ENCODE measurements around the gene PRSS57.

PRSS57 gene

GRCh38 chr19:651991-652390, 43.3 kb downstream of the PRSS57 start:
- H3K4me3 ChIP-seq (ENCODE audit: low read depth, low read length), result no peak overlapping the region
- TF ChIP-seq, protein P1, sequence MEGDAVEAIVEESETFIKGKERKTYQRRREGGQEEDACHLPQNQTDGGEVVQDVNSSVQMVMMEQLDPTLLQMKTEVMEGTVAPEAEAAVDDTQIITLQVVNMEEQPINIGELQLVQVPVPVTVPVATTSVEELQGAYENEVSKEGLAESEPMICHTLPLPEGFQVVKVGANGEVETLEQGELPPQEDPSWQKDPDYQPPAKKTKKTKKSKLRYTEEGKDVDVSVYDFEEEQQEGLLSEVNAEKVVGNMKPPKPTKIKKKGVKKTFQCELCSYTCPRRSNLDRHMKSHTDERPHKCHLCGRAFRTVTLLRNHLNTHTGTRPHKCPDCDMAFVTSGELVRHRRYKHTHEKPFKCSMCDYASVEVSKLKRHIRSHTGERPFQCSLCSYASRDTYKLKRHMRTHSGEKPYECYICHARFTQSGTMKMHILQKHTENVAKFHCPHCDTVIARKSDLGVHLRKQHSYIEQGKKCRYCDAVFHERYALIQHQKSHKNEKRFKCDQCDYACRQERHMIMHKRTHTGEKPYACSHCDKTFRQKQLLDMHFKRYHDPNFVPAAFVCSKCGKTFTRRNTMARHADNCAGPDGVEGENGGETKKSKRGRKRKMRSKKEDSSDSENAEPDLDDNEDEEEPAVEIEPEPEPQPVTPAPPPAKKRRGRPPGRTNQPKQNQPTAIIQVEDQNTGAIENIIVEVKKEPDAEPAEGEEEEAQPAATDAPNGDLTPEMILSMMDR (IDR thresholded peaks at IDR 0.05; ENCODE audit: borderline replicate concordance, insufficient read depth, low read depth, low read length), result no peak

DNA sequence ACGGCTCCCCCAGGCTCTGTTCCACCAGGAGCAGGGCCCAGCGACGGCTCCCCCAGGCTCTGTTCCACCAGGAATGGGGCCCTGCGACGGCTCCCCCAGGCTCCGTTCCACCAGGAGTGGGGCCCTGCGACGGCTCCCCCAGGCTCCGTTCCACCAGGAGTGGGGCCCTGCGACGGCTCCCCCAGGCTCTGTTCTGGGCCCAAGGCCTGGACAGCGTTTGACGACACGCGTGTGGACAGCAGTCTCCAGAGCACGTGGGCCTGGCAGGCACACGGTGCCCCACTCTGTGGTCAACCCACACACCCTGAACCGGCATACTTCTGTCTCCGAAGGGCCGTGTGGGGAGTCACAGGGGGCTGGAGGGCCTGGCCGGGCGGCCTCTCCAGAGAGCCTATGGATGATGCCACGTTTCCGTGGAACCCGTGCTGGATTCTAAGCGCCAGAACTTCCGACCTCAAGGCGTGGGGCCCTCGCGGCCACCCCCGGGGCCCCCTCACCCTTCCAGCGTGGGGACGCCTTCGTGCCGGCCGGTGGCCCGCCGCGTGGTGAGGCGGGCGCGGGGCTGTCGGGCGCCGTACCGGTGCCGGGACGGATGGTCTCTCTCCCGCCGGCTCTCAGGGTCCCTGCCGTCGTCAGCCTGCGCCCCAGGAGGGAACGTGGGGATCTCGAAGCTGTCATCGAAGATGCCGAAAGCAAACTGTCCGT, 44.0 kb downstream of the PRSS57 start:
- TF ChIP-seq, protein P1 (IDR thresholded peaks at IDR 0.05; ENCODE audit: borderline replicate concordance, insufficient read depth, low read depth, low read length), result no peak
- H3K4me3 ChIP-seq (ENCODE audit: low read depth, low read length), result no peak overlapping the region

GRCh38 chr19:650121-650520, 45.1 kb downstream of the PRSS57 start:
- no peak overlapping the region for H3K4me3 ChIP-seq (ENCODE audit: low read depth, low read length)
- TF ChIP-seq, protein P1 (IDR thresholded peaks at IDR 0.05; ENCODE audit: borderline replicate concordance, insufficient read depth, low read depth, low read length), result no peak

DNA sequence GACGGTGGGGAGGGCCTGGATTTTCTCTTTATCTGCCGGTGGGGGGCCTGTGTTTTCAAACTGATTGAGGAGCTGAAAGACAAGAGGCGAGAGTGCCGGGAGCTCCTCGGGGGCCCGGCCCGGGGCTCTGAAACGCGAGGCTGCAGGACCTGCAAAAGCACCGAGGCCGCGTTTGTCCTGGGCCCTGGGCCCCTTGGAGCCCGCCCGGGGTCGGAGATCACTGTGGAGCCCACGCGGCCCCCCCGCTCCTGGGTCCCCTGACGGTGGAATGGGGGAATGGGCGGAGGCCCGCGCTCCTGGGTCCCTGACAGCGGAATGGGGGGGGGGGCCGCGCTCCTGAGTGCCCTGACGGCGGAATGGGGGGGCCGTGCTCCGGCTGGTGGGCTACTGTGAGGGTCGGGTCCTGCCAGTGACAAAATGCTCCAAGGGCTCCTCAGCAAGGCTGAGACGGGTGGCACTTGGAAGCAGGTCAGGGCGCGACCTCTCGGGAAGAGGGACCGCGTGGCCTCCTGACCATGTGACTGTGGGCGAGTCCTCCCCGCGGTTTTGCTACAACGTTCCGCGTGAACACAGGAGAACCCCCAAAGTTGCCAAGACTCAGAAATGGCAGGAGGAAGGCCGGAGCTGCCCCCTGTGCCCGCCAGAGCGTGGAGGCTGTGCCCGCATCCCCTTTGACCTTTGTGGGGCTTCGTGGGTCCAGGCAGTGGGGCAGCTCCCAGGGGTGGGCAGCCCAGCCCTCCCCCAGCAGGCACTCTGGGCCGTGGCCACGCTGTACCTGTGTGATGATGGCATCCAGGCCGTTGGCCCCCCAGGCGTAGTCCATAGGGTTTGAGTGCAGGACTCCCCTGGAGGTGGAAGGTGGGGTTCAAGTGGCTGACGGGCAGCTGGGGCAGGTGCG, 46.1 kb downstream of the PRSS57 start:
- TF ChIP-seq, protein P1 (IDR thresholded peaks at IDR 0.05; ENCODE audit: borderline replicate concordance, insufficient read depth, low read depth, low read length), result no peak
- no peak overlapping the region for H3K4me3 ChIP-seq (ENCODE audit: low read depth, low read length)

DNA sequence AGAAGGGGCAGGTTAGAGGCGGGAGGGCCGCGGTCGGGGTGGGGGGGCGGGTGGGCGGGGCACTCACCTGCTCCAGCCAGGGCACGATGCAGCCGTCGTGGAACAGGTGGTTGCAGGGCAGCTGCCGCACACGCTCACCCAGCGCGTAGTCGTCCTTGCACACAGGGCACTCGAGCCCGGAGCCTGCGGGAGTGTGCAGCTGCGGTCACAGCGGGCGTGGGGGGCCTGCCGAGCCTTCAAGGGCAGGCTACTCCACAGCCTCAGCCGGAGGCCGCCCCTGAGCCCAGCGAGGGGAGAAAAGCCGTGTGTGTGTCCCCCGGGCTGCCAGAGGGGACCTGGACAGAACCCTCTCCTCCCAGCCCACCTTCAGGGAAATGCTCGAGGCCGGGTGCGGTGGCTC, 46.9 kb downstream of the PRSS57 start:
- no peak overlapping the region for H3K4me3 ChIP-seq (ENCODE audit: low read depth, low read length)
- TF ChIP-seq, protein P1 (IDR thresholded peaks at IDR 0.05; ENCODE audit: borderline replicate concordance, insufficient read depth, low read depth, low read length), result no peak

GRCh38 chr19:647566-648284, 47.5 kb downstream of the PRSS57 start:
- no peak overlapping the region for H3K4me3 ChIP-seq (ENCODE audit: low read depth, low read length)
- TF ChIP-seq, protein P1 (IDR thresholded peaks at IDR 0.05; ENCODE audit: borderline replicate concordance, insufficient read depth, low read depth, low read length), result no peak
